Astrocyte (in vitro differentiated cells and primary cell): ENCODE measurements around the gene NAA20.

Experiments
- EZH2 ChIP-seq: IDR thresholded peaks from 2 replicates; pipeline ENCODE4 v1.6.1; 2012; ENCODE audit warnings: mild to moderate bottlenecking, low read length, inconsistent platforms; ENCODE audit not compliant: insufficient read depth
- TF ChIP-seq, protein P1 (sequence below): IDR thresholded peaks from 2 replicates; pipeline ENCODE4 v1.5.1; 2011; ENCODE audit warnings: low read depth, mild to moderate bottlenecking, inconsistent platforms, low read length, moderate library complexity; ENCODE audit not compliant: insufficient read depth

DNA sequence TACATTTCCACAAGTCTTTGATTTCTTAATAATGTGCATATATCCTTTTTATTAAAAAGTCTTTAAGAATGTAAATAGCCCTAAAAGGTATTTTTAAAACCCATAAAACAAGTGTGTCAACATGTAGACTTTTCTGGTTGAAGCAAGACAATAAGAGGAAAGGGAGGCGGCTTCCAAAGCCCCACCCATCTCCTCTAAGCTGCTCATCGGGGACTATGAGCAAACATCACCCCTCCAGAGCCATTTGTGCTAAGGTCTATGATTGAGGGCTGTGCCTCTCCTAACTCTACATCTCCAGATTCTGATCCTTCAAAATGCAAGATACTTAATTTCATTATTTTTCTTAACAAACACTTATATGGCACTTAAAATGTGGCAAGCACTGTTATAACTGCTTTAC lies 2.5 kb upstream of the NAA20 start:
- TF ChIP-seq EZH2, result no peak
- TF ChIP-seq, protein P1, sequence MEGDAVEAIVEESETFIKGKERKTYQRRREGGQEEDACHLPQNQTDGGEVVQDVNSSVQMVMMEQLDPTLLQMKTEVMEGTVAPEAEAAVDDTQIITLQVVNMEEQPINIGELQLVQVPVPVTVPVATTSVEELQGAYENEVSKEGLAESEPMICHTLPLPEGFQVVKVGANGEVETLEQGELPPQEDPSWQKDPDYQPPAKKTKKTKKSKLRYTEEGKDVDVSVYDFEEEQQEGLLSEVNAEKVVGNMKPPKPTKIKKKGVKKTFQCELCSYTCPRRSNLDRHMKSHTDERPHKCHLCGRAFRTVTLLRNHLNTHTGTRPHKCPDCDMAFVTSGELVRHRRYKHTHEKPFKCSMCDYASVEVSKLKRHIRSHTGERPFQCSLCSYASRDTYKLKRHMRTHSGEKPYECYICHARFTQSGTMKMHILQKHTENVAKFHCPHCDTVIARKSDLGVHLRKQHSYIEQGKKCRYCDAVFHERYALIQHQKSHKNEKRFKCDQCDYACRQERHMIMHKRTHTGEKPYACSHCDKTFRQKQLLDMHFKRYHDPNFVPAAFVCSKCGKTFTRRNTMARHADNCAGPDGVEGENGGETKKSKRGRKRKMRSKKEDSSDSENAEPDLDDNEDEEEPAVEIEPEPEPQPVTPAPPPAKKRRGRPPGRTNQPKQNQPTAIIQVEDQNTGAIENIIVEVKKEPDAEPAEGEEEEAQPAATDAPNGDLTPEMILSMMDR, result no peak
